B cell (primary cell): ENCODE data around the gene ADAM12. TPM values are rescaled to one million over a fixed set of nuclear protein-coding genes. Genes with fewer than 3 reads are reported as not detected.

Experiments used
- ATAC-seq: fragments of 200-7000 bp; cut with Tn5 transposase; one replicate; pipeline ENCODE4 v1.10.0; 2021; ENCODE audit warnings: low read depth, mild to moderate bottlenecking, moderate number of reproducible peaks, moderate library complexity
- CTCF ChIA-PET: fragments of 350-600 bp; sonication (Branson Sonifier 250); formaldehyde crosslinking; loops from one replicate; lab custom pipeline; 2021; ENCODE audit warnings: antibody characterized with exemption, inconsistent platforms; lab: Charles Lee
- POLR2A ChIA-PET: fragments of 350-600 bp; sonication (Branson Sonifier 250); formaldehyde crosslinking; loops from one replicate; lab custom pipeline; 2021; ENCODE audit warnings: antibody characterized with exemption; lab: Charles Lee
- DNase-seq: peaks from one replicate; pipeline ENCODE4 v3.0.0; 2013
- H2AFZ ChIP-seq: 2 replicates; pipeline ENCODE4 v1.6.1; 2012; ENCODE audit warnings: mild to moderate bottlenecking, low read depth, low read length; ENCODE audit not compliant: insufficient read depth, poor library complexity, severe bottlenecking
- H3K27ac ChIP-seq, 2 donors: 1 replicate in 1 of 2; 2 replicates in 1 of 2; pipeline ENCODE4 v1.5.1; 2012 to 2013; ENCODE audit warnings: low read length in 2 of 2, mild to moderate bottlenecking in 2 of 2, moderate library complexity in 1 of 2
- H3K27me3 ChIP-seq, 4 experiments: fragments of 200-600 bp in 1 of 4; sonication (generic) in 1 of 4; replicated peaks in 1 of 4; 1 replicate in 2 of 4; 2 replicates in 2 of 4; pipeline versions ENCODE4 v1.6.1 to v1.7.0; 2013 to 2016; ENCODE audit warnings: low read length in 3 of 4, mild to moderate bottlenecking in 2 of 4, mixed read lengths in 1 of 4, moderate library complexity in 1 of 4; ENCODE audit not compliant: insufficient read depth in 4 of 4, control insufficient read depth in 3 of 4; ENCODE audit errors: control extremely low read depth in 1 of 4
- H3K36me3 ChIP-seq, 2 experiments: replicated peaks in 1 of 2; 1 replicate in 1 of 2; 2 replicates in 1 of 2; pipeline versions ENCODE4 v1.6.1 to v1.7.1; 2013; ENCODE audit warnings: low read length in 1 of 2; ENCODE audit not compliant: insufficient read depth in 2 of 2, control insufficient read depth in 1 of 2; ENCODE audit errors: control extremely low read depth in 1 of 2, extremely low read depth in 1 of 2
- H3K4me1 ChIP-seq, 2 donors: fragments of 200-600 bp in 1 of 2; sonication (generic) in 1 of 2; 1 replicate in 1 of 2; 2 replicates in 1 of 2; pipeline versions ENCODE4 v1.5.1 to v1.6.1; 2013 to 2017; ENCODE audit warnings: low read length in 2 of 2; ENCODE audit not compliant: control insufficient read depth in 2 of 2, insufficient read depth in 2 of 2
- H3K4me2 ChIP-seq: replicated peaks from 2 replicates; pipeline ENCODE3; 2012; ENCODE audit warnings: mild to moderate bottlenecking, low read depth, low read length; ENCODE audit not compliant: poor library complexity, severe bottlenecking
- H3K4me3 ChIP-seq, 5 experiments: fragments of 200-600 bp in 1 of 5; sonication (generic) in 1 of 5; 1 replicate in 3 of 5; 2 replicates in 2 of 5; pipeline versions ENCODE4 v1.5.1 to v1.7.0; 2011 to 2016; ENCODE audit warnings: low read length in 4 of 5, mild to moderate bottlenecking in 4 of 5, low read depth in 2 of 5, control low read depth in 1 of 5, moderate library complexity in 1 of 5; ENCODE audit not compliant: insufficient read depth in 1 of 5; ENCODE audit errors: control extremely low read depth in 1 of 5, extremely low read depth in 1 of 5
- H3K79me2 ChIP-seq: fragments of 200-600 bp; sonication (generic); one replicate; pipeline ENCODE4 v1.6.0; 2016; ENCODE audit warnings: low read length; ENCODE audit not compliant: control insufficient read depth, insufficient read depth
- H3K9ac ChIP-seq: fragments of 200-600 bp; sonication (generic); 2 replicates; pipeline ENCODE4 v1.6.1; 2017; ENCODE audit warnings: mild to moderate bottlenecking, low read length, moderate library complexity
- H3K9me3 ChIP-seq, 3 donors: one replicate each; pipeline versions ENCODE4 v1.6.1 to v1.7.1; 2013; ENCODE audit warnings: low read length in 2 of 3; ENCODE audit not compliant: control insufficient read depth in 2 of 3, insufficient read depth in 1 of 3; ENCODE audit errors: control extremely low read depth in 1 of 3
- H4K20me1 ChIP-seq: 2 replicates; pipeline ENCODE4 v1.6.0; 2012; ENCODE audit warnings: mild to moderate bottlenecking, low read length; ENCODE audit not compliant: insufficient read depth, control insufficient read depth, poor library complexity, severe bottlenecking
- H3K27ac Mint-ChIP-seq: one replicate; pipeline ENCODE4 v1.8.0; 2021; ENCODE audit warnings: mixed read lengths
- H3K27me3 Mint-ChIP-seq: one replicate; pipeline ENCODE4 v1.8.0; 2021; ENCODE audit warnings: mixed read lengths
- H3K4me1 Mint-ChIP-seq: one replicate; pipeline ENCODE4 v1.8.0; 2021; ENCODE audit warnings: mixed read lengths
- H3K4me3 Mint-ChIP-seq: one replicate; pipeline ENCODE4 v1.8.0; 2021; ENCODE audit warnings: mixed read lengths
- H3K9me3 Mint-ChIP-seq: one replicate; pipeline ENCODE4 v1.8.0; 2022; ENCODE audit warnings: mixed read lengths; ENCODE audit not compliant: insufficient read depth
- EZH2 ChIP-seq: IDR thresholded peaks from 2 replicates; pipeline ENCODE4 v1.6.1; 2012; ENCODE audit warnings: borderline replicate concordance, low read depth, mild to moderate bottlenecking, moderate library complexity, low read length; ENCODE audit not compliant: insufficient read depth, poor library complexity, severe bottlenecking
- WGBS: methylation state at CpG from one replicate; pipeline ENCODE4 v1.1.5; 2013; ENCODE audit warnings: missing lambda C conversion rate; ENCODE audit not compliant: insufficient coverage; 5-methylcytosine and 5-hydroxymethylcytosine counted together
- intact Hi-C: fragments of 100-400 bp; cut with micrococcal nuclease; formaldehyde crosslinking; loops from one replicate; pipeline ENCODE4 v1.10.0; 2022
- polyA plus RNA-seq: library from polyadenylated mRNA; depleted of rRNA; stranded (reverse); fragments of >200 nt; gene quantifications from 2 replicates; pipeline ENCODE4 v1.2.3, GENCODE V29; 2012
- total RNA-seq, 2 donors: library from RNA; stranded (reverse); fragments of 120-200 nt in 1 of 2; gene quantifications; 1 replicate in 1 of 2; 2 replicates in 1 of 2; pipeline versions ENCODE4 v1.2.3 to v1.2.4, GENCODE V29; 2013 to 2022
- TF ChIP-seq, protein P1 (sequence below): fragments of 200-600 bp; IDR thresholded peaks from one replicate; pipeline ENCODE4 v1.8.0; 2022; ENCODE audit warnings: antibody characterized with exemption, mild to moderate bottlenecking

Gene ADAM12
- total and polyA plus RNA-seq, 2 donors (not counting 1 experiment from before 2014, with no cell fraction given), result 0.01 to 0.22 TPM

DNA sequence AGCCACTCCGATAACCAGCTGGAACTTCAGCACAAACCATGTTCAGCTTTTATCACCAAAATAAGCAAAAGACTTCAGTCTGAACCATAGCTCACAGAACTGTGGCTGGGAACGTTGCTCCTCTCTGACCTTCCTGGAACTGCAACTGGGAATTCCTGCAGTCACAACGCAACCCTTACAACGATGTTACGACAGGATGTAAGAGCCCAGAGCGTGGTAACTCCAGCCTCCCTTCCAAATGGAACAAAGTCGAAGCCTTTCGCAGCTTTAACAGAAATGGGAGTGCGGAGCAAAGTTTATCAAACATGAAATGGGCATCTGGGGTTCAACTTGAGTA lies 162.6 kb downstream of the ADAM12 start:
- H3K4me2 ChIP-seq, result no peak overlapping the region
- no peaks in the 10 kb centered on the region for H4K20me1 ChIP-seq
- H3K36me3 ChIP-seq, result no peaks in the 10 kb centered on the region
- no peak for ATAC-seq
- no peak overlapping the region for H3K27ac ChIP-seq
- H3K27me3 Mint-ChIP-seq, result peaks cover 5% of the 10 kb centered on the region
- WGBS, result 79% methylated on average over 9 of the region's 9 CpGs
- CTCF ChIA-PET, result no interaction called here
- intact Hi-C loops, result no loop called here
- H3K4me3 ChIP-seq, result no peak overlapping the region
- H3K9ac ChIP-seq, result no peak overlapping the region
- H3K79me2 ChIP-seq, result no peaks in the 10 kb centered on the region
- no peaks in the 10 kb centered on the region for H3K4me1 Mint-ChIP-seq
- H3K4me3 Mint-ChIP-seq, result no peak overlapping the region
- H3K27me3 ChIP-seq, result no peaks in the 10 kb centered on the region
- DNase-seq, result no peak
- POLR2A ChIA-PET, result no interaction called here
- TF ChIP-seq, protein P1, sequence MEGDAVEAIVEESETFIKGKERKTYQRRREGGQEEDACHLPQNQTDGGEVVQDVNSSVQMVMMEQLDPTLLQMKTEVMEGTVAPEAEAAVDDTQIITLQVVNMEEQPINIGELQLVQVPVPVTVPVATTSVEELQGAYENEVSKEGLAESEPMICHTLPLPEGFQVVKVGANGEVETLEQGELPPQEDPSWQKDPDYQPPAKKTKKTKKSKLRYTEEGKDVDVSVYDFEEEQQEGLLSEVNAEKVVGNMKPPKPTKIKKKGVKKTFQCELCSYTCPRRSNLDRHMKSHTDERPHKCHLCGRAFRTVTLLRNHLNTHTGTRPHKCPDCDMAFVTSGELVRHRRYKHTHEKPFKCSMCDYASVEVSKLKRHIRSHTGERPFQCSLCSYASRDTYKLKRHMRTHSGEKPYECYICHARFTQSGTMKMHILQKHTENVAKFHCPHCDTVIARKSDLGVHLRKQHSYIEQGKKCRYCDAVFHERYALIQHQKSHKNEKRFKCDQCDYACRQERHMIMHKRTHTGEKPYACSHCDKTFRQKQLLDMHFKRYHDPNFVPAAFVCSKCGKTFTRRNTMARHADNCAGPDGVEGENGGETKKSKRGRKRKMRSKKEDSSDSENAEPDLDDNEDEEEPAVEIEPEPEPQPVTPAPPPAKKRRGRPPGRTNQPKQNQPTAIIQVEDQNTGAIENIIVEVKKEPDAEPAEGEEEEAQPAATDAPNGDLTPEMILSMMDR, result no peak
- no peak for TF ChIP-seq EZH2
- no peaks in the 10 kb centered on the region for H3K4me1 ChIP-seq
- H3K27ac Mint-ChIP-seq, result no peak overlapping the region
- H3K9me3 Mint-ChIP-seq, result no peaks in the 10 kb centered on the region
- H2AFZ ChIP-seq, result no peak overlapping the region
- no peaks in the 10 kb centered on the region for H3K9me3 ChIP-seq

DNA sequence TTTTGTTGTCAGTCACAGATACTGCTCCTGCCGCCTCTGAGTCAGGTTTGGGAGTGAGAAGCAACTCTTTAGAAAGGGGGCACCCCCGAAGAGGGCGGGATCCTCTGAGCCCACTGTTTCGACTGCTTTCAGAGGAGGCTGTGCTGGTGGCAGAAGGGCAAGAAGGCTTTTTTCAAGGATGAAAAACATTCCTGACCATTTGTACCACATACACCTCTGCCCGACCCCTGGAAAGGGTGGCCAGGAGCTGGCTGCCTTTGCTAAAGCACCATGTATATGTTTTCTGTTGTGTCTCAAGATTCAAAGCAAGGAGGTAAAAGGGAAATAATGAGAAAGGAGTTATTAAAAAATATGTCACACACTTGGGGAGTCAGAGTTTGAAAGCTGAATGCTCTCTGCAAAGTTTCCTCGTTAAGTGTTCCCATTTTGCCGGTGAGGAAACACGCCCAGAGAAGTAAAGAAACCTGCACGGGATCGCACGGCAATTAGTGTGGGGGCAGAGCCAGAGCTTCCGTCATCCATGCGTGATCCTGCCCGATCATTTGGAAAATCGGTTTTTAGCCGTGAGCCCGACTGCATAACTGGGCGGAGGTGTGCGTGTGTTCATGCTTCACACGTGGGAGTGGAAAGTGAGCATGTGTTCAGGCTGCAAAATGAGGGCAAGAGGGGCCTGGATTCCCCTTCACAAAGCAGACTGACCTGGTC lies 163.2 kb downstream of the ADAM12 start:
- no peak overlapping the region for H3K4me2 ChIP-seq
- TF ChIP-seq, protein P1, result no peak
- no peak for TF ChIP-seq EZH2

More for the DNA sequence above, 163.2 kb downstream of the ADAM12 start:
- CTCF ChIA-PET, result no interaction called here
- no peak overlapping the region for H3K9ac ChIP-seq
- no peak for ATAC-seq
- no peak overlapping the region for H3K27ac ChIP-seq
- no peaks in the 10 kb centered on the region for H3K9me3 Mint-ChIP-seq
- no peaks in the 10 kb centered on the region for H3K27me3 ChIP-seq
- no peaks in the 10 kb centered on the region for H3K79me2 ChIP-seq
- H2AFZ ChIP-seq, result no peak overlapping the region
- intact Hi-C loops, result no loop called here
- no peak overlapping the region for H3K4me3 Mint-ChIP-seq
- no peak overlapping the region for H3K4me3 ChIP-seq
- H3K4me1 Mint-ChIP-seq, result no peaks in the 10 kb centered on the region
- no peak for DNase-seq
- peaks cover 4% of the 10 kb centered on the region for H3K27me3 Mint-ChIP-seq
- H3K9me3 ChIP-seq, result no peaks in the 10 kb centered on the region
- no peaks in the 10 kb centered on the region for H3K36me3 ChIP-seq
- no peak overlapping the region for H3K27ac Mint-ChIP-seq
- no peaks in the 10 kb centered on the region for H4K20me1 ChIP-seq
- POLR2A ChIA-PET, result no interaction called here
- 82% methylated on average over 19 of the region's 20 CpGs for WGBS
- no peaks in the 10 kb centered on the region for H3K4me1 ChIP-seq
